Activated naive CD8-positive, alpha-beta T cell (primary cell): ENCODE measurements around the gene FAM20A.

Experiments used
- H3K27ac Mint-ChIP-seq: one replicate; pipeline ENCODE4 v1.8.0; 2021; ENCODE audit warnings: mixed read lengths
- H3K27me3 Mint-ChIP-seq: one replicate; pipeline ENCODE4 v1.8.0; 2021; ENCODE audit warnings: mixed read lengths
- H3K36me3 Mint-ChIP-seq: one replicate; pipeline ENCODE4 v1.8.0; 2021; ENCODE audit warnings: mixed read lengths
- H3K4me1 Mint-ChIP-seq: one replicate; pipeline ENCODE4 v1.8.0; 2021; ENCODE audit warnings: low read depth, mixed read lengths
- H3K4me3 Mint-ChIP-seq: one replicate; pipeline ENCODE4 v1.8.0; 2021; ENCODE audit warnings: mild to moderate bottlenecking, mixed read lengths
- H3K9me3 Mint-ChIP-seq: one replicate; pipeline ENCODE4 v1.8.0; 2021; ENCODE audit warnings: low read depth, mixed read lengths

The FAM20A gene

DNA sequence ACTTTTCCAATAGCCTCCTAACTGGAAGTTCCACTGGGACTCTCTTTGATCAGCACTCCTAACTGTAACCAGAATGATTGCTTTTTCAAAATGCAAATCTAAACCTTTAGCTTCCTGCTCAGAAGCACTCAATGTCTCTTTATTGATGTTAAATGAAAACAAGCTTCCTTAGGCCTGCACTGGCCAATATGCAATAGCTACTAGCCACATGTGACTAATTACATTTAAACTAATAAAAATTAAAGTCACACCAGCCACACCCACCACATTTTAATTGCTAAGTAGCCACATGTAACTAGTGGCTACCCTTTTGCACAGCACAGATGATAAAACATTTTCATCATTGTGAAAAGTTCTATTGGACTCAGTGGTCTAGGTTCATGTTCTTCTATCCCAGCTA is 31.8 kb downstream of the FAM20A start:
- Mint-ChIP-seq H3K27me3 (peaks cover 2% of the 10 kb centered on the region), H3K4me1 (no peaks in the 10 kb centered on the region), H3K4me3 (no peak overlapping the region), H3K36me3 (peaks cover 3% of the 10 kb centered on the region), H3K27ac (no peak overlapping the region), H3K9me3 (no peaks in the 10 kb centered on the region)

DNA sequence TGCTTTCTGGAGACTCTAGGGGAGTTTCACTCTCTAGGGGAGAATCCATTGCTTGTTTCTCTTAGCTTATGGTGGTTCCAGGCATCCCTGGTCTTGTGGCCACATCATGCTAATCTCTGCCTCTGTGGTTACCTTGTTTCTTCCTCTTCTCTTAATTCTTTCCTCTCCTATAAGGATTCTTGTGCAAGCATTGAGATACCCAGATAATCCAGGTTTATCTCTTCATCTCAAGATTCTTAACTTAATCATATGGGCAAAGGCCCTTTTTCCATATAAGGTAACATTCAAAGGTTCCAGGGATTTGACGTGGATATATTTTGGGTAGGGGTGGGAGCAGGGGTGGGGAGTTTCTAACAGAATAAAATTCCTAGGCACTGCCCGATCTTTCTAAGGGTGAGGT is 32.6 kb downstream of the FAM20A start:
- peaks cover 3% of the 10 kb centered on the region for H3K36me3 Mint-ChIP-seq

DNA sequence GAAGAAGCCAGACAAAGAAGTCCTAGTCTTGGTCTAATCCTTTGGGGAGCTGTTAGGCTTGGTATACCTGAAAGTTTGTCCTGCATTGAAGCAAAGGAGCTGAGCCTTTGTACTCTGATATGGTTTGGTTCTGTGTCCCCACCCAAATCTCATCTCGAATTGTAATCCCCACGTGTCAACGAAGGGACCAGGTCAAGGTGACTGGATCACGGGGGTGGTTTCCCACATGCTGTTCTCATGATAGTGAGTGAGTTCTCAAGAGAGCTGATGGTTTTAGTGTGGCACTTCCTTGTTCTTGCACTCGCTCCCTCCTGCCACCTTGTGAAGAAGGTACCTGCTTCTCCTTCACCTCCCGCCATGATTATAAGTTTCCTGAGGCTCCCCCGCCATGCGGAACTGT is 33.6 kb downstream of the FAM20A start:
- Mint-ChIP-seq H3K4me3 (no peak overlapping the region), H3K4me1 (no peaks in the 10 kb centered on the region), H3K36me3 (peaks cover 3% of the 10 kb centered on the region), H3K27me3 (peaks cover 2% of the 10 kb centered on the region), H3K9me3 (no peaks in the 10 kb centered on the region), H3K27ac (no peak overlapping the region)

More for the DNA sequence above, 32.6 kb downstream of the FAM20A start:
- Mint-ChIP-seq H3K27me3 (peaks cover 2% of the 10 kb centered on the region), H3K4me3 (no peak overlapping the region), H3K4me1 (no peaks in the 10 kb centered on the region), H3K27ac (no peak overlapping the region), H3K9me3 (no peaks in the 10 kb centered on the region)

DNA sequence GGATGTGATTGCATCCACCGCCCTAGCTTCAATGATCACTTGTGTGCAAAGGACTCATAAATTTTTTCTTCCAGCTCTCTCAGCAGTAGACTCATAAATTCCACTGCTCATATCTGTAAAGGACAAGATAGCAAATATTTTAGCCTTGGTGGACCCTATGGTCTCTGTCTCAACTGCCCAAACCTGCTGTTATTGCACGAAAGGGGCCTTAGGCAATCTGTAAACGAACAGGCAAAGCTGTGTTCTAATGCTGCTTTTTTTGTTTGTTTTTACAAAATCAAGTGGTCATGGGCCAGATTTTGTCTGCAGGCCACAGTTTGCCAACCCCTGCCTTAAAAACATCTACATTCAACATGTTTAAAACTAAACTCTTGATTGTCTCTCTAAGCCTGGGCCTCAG is 34.1 kb downstream of the FAM20A start:
- no peak overlapping the region for H3K4me3 Mint-ChIP-seq
- H3K27ac Mint-ChIP-seq = no peak overlapping the region
- H3K9me3 Mint-ChIP-seq = no peaks in the 10 kb centered on the region
- peaks cover 2% of the 10 kb centered on the region for H3K27me3 Mint-ChIP-seq
- no peaks in the 10 kb centered on the region for H3K4me1 Mint-ChIP-seq
- peaks cover 3% of the 10 kb centered on the region for H3K36me3 Mint-ChIP-seq

DNA sequence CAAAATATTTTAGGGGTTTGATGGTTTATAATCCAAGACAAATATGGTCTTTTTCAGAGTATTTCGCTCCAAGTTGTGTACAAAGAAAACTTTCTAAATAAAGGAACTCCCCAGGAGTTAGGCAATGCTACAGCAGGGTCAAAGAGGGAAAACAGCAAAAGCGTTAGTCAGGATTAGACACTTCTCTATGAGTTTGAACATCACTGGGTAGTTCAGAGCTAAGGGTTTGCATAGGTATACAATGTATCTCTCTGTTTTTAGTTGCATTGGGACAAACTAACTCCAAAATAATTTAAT is 34.8 kb downstream of the FAM20A start:
- Mint-ChIP-seq H3K36me3 (peaks cover 3% of the 10 kb centered on the region), H3K27ac (no peak overlapping the region)

DNA sequence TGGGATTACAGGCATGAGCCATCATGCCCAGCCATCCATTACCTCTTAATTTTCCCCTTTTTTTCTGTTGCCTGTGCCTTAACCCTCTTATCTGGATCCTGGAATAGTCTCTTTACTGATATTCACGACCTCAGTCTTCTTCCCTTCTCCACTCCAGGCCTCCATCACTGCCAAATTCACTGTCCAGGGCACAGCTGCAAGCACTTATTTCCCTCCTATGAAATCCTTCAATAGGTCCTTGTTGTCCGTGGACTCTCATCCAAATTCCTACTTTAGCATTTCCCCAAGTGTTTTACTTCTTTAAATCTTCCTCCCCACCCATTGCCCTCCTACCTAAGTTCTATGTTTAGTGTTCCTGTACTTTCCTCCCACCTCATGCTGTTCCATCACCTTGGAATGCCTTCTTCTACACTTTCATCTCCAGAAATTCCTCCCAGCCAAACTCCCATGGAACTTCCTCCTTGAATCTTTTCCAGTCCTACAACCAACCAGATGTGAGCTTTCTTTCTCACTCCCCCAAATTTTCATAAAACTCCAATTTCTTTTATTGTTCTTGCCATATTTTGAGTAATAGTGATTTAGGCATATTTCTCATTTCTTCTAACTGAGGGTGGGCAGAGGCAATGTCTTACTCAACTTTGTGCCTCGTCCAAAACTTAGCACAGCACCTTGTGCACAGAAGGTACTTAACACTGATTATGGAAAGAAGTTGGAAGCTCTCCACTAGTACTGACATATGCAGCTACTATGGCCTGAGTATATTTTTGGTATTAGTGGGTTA is 35.3 kb downstream of the FAM20A start:
- Mint-ChIP-seq H3K27ac (no peak overlapping the region), H3K4me3 (no peak overlapping the region), H3K36me3 (peaks cover 3% of the 10 kb centered on the region), H3K4me1 (no peaks in the 10 kb centered on the region), H3K9me3 (no peaks in the 10 kb centered on the region), H3K27me3 (peaks cover 2% of the 10 kb centered on the region)

More for the DNA sequence above, 34.8 kb downstream of the FAM20A start:
- no peak overlapping the region for H3K4me3 Mint-ChIP-seq
- peaks cover 2% of the 10 kb centered on the region for H3K27me3 Mint-ChIP-seq
- H3K9me3 Mint-ChIP-seq = no peaks in the 10 kb centered on the region
- no peaks in the 10 kb centered on the region for H3K4me1 Mint-ChIP-seq

DNA sequence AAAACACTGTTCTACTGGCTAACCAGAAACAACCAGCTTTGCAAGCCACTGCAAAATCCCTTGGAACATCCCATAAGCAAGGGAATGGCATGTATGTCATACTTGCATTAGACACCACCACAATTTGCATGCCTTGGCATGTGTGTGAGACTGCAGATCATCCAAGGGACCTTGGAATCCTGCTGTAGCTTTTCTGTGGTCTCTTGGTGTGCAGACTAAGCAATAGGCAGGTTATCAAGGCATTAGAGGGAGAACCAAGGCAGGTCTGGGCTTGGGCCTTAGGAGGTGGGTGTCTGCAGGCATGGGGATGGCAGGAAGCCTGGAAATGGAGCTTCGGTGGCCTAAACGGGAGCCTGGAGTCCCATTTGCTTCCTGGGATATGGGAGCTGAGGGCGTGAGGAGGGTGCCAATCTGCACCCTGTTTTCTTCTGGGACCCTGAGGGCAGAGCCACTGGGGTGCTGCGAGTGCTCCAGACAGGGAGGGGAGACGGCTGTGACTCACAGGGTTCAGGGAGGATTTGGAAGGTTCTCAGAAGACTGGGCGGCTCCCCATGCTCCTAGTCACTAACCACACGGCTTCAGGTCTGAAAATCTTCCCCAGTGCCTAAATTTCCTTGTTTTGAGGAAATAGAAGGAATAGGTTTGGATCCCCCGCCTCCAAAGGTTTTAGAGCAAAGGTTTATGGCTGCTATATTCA is 36.6 kb downstream of the FAM20A start:
- Mint-ChIP-seq H3K9me3 (no peaks in the 10 kb centered on the region), H3K36me3 (peaks cover 6% of the 10 kb centered on the region), H3K4me3 (no peak overlapping the region), H3K27me3 (peaks cover 2% of the 10 kb centered on the region), H3K27ac (no peak overlapping the region), H3K4me1 (no peaks in the 10 kb centered on the region)

DNA sequence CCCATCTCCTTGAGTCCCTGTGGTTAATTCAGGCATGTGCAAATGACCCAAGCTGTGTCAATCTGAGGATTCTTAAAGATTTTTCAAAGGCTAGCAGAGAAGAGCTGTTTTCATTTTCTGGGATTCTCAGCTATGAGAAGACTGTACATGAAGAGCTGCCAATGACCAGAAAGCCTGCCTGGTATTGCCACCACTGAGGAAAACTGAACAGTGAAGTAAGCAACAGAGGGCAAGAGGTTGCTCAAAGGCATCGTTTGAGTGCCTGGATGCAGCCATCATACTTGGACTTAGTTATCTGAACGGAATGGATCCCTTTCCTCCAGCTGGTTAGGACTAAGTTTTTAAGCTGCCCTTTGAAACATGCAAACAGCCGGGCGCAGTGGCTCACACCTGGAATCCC is 38.4 kb downstream of the FAM20A start:
- Mint-ChIP-seq H3K27me3 (peaks cover 2% of the 10 kb centered on the region), H3K4me3 (no peak overlapping the region), H3K36me3 (peaks cover 6% of the 10 kb centered on the region), H3K9me3 (no peaks in the 10 kb centered on the region), H3K27ac (no peak overlapping the region), H3K4me1 (no peaks in the 10 kb centered on the region)

DNA sequence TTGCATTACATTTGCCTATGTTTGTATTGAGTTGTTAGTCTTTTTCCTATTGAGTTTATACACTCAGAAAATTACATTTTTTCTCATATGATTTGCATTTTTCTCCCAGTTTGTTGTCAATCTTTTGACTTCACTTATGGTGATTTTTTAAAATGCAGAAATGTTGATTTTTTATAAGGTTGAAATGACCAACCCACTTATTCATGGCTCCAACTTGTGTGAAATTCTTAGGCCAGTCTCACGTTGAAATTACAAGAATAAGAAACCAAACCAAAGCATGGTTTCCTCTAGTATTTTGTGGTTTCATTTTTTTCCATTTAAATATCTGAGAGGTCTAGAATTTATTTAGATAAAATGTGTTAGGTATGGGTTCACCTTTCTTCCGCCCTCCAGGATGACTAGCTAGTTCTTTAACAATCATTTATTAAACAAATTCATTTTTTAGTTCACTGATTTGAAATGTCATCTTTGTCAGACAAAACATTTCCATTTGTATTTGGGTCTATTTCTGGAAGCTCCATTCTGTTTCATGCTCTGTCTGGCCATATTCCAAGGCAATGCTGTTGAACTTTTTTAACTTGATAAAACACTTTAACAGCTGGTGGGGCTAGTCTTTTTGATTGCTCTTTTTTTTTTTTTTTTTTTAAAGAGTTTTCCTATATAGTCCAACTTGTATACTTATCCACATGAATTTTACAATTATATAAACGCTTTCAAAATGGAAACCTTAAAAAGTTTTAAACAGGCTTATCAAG is 40.0 kb downstream of the FAM20A start:
- Mint-ChIP-seq H3K4me3 (no peak overlapping the region), H3K9me3 (no peaks in the 10 kb centered on the region), H3K27ac (no peak overlapping the region), H3K27me3 (peaks cover 2% of the 10 kb centered on the region), H3K36me3 (peaks cover 6% of the 10 kb centered on the region), H3K4me1 (no peaks in the 10 kb centered on the region)

DNA sequence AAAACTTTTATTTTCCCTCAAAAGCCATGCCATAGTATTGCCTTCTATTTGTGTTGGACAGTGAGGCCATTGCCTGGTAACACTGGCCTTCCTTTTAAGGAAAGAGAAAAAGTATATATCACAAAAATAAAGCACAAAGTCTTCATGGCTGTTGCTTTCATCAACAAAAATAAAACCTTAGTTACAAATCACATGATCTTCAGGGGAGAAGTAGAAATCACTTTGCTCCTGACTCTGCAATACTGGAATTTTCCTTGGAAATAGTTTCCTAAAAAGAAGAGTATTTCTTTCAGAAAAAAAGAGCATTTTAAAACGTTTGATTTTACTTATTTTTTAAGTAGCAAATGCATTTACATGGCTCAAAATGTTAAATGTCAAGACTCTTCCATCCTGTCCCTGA is 41.9 kb downstream of the FAM20A start:
- H3K4me3 Mint-ChIP-seq = no peak overlapping the region
- no peak overlapping the region for H3K27ac Mint-ChIP-seq
- no peaks in the 10 kb centered on the region for H3K27me3 Mint-ChIP-seq
- H3K36me3 Mint-ChIP-seq = peaks cover 3% of the 10 kb centered on the region
- no peaks in the 10 kb centered on the region for H3K4me1 Mint-ChIP-seq
- H3K9me3 Mint-ChIP-seq = no peaks in the 10 kb centered on the region

DNA sequence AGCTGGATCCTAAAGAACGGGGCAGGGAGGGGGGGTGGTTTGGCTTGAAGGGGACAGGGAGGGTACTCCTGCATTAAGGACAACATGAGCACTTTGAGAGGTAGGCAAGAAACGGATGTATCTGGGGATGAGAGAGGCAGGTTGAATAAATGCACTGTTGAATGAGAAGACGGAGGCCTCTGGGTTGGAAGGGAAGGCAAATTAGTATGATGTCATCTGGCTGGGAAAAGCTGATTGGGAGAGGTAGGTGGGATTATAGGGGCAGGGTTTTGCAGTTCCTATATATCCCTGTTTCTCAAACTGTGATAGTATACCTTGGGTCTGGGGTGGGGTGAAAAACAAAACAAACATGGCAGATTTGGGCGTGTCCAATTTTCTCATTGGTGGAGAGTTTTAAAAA is 44.6 kb downstream of the FAM20A start:
- no peaks in the 10 kb centered on the region for H3K4me1 Mint-ChIP-seq
- no peaks in the 10 kb centered on the region for H3K9me3 Mint-ChIP-seq

DNA sequence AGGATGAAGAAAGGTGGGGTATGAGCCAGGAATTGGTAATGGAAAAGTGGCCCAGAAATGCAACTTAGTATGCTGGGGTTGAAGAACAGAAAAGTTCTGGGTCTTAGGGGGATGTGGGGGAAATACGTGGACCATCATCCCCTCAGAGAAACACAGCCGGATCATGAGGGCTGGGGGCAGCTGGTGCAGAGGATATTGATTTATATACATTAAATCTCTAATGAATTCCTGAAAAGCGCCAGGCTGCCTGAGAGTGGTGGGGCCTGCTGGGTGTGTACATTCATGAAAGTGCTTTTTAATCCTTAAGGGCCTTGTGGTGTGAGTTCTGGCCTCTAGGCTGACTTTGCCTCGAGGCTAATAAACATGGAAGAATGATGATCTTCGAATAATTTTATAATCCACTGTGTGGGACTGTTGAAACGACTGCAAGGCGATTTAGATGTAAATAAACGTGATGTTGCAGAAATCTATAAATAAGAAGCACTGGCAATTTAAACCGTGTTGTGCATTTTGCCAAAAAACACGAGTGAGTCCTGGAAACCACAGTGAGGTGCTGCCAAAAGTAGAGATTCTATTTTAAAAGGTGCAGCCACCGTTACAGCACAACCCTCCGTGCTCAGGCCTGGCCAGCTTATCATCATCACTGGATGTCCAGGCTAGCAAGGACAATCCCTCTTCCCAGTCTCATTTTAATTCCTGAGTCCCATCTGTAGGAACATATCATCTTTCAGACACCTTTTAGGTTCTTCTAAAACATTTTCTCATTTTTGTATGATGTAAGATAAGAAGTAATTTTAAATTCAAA is 56.9 kb downstream of the FAM20A start:
- Mint-ChIP-seq H3K4me1 (no peaks in the 10 kb centered on the region), H3K9me3 (no peaks in the 10 kb centered on the region), H3K36me3 (peaks cover 2% of the 10 kb centered on the region), H3K4me3 (no peak overlapping the region), H3K27ac (no peak overlapping the region), H3K27me3 (no peaks in the 10 kb centered on the region)

More for the DNA sequence above, 44.6 kb downstream of the FAM20A start:
- Mint-ChIP-seq H3K27me3 (no peaks in the 10 kb centered on the region), H3K4me3 (no peak overlapping the region), H3K36me3 (peaks cover 3% of the 10 kb centered on the region), H3K27ac (no peak overlapping the region)

DNA sequence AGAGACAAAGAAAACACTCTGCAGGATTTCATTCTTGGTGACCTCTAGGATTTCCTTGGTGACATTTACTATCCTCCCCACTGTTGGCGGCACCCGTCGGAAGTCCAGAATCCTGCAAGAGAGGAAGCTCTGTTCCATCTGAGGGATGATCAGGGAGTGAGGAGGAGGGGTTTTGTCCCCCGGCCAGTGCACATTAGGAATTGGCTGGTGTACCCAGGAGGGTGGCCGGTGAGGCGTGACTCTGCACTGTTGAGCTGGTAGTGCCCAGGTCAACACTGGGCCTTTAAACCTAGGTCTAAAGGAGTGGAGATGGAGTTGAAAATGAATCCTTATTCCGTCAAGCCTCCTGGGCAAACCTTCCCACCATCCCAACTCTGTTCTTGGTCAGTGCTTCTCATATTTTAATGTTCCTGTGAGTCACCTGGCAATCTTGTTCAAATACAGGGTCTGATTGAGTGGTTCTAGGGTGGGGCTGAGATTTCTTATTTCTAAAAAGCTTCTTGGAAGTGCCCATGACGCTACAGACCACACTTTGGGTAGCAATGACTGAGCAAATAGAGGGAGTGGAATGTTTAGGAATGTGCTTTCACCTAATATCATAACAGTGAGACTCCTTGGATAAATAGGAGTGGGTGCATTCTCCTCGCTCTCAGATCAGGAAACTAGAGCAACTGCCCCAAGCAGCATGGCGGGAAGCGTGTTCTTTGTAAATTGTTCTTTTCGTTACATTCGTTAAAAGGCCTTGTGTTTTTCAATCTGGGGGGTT is 58.3 kb downstream of the FAM20A start:
- H3K9me3 Mint-ChIP-seq = no peaks in the 10 kb centered on the region
- no peak overlapping the region for H3K4me3 Mint-ChIP-seq
- H3K4me1 Mint-ChIP-seq = no peaks in the 10 kb centered on the region
- peaks cover 2% of the 10 kb centered on the region for H3K36me3 Mint-ChIP-seq
- no peak overlapping the region for H3K27ac Mint-ChIP-seq
- H3K27me3 Mint-ChIP-seq = no peaks in the 10 kb centered on the region

DNA sequence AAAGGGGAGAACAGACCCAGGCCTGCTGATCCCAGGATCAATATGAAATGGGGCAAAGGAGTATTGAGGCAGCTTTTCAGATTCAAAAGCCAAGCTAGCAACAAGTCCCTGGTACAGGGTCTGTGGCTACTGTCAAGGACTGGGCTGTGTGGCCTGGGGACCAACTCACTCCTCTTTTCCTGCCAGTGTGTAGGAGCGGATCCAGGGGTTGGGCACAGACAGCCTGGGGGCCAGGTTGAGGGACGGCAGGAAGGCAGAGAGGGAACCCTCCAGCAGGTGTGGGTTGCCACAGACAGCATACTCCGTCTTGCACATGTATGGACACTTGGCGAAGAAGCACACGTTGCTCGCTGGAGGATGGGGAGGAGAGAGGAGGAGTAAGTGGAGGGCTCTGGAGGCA is 59.4 kb downstream of the FAM20A start:
- Mint-ChIP-seq H3K4me1 (no peaks in the 10 kb centered on the region), H3K36me3 (peaks cover 2% of the 10 kb centered on the region), H3K27me3 (no peaks in the 10 kb centered on the region), H3K4me3 (no peak overlapping the region), H3K9me3 (no peaks in the 10 kb centered on the region), H3K27ac (peak overlapping the region; percentile 51)
